ENCODE results near the gene GPC6.
A peak's percentile ranks its signal among the peaks of the same experiment; 100 is the strongest.

The GPC6 gene

GRCh38 chr13:93872376-93872775 lies 645.8 kb downstream of the GPC6 start:
- DNase-seq: no peak

DNA sequence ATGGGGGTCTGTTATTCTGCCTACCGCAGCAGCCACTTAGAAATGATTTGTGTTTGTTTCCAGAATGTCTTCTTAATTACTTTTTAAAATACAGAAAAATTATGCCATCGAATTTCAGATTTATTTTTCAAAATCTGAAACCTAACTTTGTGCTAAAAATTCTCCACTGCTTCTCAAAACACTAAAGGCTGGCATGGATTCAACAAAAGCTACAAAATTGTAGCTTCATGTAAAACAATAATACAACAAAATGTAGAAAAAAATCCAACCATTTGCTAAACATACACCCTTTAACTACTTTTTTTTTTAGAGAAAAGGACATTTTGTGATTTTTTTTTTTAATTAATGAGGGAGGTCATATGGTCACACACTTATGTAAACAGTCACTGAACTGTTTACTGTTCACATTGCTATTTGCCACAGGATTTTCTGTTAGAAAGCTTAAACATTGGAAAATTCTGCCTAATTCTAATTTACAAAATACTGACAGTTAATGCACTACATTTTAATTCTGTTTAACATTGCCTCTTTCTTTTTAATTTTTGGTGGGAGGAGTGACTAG lies 646.3 kb downstream of the GPC6 start:
- DNase-seq: no peak

- peak in 1 of 3 experiments; percentile 30 for DNase-seq
Observed at GRCh38 chr13:93875547-93875946, 648.9 kb downstream of the GPC6 start.

- no peak for DNase-seq
Observed at GRCh38 chr13:93876236-93876635, 649.6 kb downstream of the GPC6 start.

DNA sequence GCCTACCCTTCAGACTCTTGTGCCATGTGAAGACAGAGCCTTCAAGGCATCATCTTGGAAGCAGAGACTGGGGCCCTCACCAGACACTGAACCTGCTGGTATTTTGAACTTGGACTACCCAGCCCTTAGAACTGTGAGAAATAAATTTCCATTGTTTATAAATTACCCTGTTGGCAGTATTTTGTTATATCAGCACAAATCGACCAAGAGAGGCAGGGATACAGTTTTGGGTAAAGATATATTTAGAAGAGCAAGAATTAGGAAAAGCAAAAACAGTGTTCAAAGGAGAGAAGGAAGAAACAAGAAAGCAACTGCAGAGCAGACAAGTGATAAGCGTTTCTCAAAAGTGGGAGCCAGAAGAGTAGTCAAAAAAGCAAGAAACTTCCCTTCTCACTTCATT lies 652.1 kb downstream of the GPC6 start:
- no peak for DNase-seq

- DNase-seq: peak in 1 of 3 experiments; percentile 35
Observed at GRCh38 chr13:93881411-93881810, 654.8 kb downstream of the GPC6 start.

DNA sequence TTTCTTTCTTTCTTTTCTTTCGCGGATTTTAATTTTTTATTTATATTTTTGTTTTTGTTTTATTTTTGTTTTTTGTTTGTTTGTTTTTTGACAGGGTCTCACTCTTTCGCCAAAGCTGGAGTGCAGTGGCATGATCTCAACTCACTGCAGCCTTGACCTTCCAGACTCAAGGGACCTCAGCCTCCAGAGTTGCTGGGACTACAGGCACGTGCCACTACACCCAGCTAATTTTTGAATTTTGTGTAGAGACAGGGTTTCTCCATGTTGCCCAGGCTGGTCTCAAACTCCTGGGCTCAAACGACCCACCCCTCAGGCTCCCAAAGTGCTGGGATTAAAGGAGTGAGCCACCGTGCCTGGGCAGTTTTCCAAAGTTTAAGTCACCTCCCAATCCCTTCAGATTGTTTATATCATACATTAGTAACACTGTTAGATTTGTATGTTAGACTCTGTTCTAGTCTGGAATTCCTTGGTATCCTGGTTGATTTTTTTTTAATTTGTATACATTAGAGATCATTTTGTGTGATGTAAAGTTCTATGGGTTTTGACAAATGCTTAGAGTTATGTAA lies 655.6 kb downstream of the GPC6 start:
- no peak for DNase-seq

DNA sequence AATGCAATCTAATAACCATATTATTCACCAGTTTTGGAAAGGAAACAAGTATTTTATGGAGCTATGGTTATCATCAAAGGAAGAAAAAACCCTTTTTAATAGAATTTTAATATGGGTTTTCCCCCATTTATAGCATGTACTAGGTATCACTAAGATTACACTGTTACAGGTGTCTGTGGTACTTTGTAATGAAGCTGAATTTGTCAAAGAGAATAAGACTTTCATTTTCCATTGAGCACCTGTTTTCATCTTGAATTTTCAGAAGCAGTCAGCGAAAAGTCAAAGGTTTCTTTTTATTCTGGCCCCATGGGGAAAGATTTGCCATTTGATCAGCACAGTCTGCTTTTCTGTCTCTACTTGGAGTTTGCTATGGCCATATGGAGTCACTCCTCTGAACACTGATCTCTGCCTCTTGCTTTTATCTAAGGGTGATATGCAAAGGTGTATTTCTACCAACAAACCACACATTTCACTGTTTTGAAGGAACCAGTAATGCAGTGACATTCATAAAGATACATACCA lies 662.9 kb downstream of the GPC6 start:
- no peak for DNase-seq

- no peak for DNase-seq
Observed at GRCh38 chr13:93899981-93900380, 673.4 kb downstream of the GPC6 start.

DNA sequence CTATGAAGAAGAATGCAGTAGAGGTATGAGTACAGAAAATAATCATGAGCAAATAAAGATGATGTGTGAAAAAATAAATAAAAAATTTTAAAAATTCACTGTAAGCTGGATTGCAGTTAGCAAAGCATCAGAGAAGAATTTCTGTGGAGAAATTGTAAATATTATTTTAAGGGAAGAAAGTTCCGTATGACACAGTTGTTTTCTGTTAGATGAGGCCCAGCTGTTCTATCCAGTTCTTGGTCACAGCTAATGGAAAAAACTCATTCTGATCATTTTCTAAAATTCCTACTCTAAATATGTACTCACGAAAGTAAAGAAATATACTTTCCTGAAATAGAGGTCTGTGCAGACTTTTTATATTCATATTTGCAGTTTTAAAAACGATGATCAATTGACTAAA lies 674.1 kb downstream of the GPC6 start:
- DNase-seq: no peak

DNA sequence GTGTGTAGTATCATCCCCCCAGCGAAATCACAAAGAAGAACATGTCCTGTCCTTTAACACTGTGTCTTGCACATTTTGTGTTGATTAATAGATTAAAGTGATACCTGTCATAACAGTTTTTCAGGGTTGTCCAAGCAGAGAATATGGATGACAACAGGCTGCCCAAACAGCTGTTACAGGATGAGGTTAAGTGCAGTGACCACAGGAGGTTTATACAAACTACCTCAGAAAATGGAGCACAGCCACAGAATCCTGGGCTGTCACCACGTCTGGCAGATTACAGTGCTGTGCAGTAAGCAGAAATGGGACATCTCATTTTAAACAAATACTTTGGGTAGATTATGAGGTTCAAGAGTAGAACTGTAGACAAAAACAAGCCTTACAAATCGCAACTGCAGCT lies 677.3 kb downstream of the GPC6 start:
- DNase-seq: peak in 1 of 3 experiments; percentile 67

DNA sequence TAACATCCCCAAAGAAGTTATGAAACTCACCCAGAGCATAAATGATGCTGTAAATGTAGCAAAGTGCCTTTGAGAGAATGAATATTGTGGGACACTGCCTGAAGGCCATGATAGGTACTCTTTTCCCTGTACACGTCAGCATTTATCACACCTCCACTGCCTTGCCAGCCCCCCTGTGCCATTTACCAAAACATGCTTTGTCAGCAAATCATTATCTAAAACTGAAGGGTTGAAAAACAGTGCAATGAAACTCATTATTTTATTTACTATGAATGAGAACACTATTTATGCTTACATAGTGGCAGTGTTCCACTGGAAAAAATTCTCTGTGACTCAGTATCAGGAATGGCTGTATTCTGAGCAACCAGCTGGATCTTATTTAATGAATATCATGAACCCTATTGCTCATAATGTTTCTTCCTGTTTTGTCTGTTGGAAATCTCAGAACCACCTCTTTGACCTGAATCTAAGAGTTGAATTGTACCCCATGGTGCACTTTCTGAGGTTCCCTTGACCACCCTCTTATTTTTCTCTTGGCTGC lies 688.7 kb downstream of the GPC6 start:
- no peak for DNase-seq

DNA sequence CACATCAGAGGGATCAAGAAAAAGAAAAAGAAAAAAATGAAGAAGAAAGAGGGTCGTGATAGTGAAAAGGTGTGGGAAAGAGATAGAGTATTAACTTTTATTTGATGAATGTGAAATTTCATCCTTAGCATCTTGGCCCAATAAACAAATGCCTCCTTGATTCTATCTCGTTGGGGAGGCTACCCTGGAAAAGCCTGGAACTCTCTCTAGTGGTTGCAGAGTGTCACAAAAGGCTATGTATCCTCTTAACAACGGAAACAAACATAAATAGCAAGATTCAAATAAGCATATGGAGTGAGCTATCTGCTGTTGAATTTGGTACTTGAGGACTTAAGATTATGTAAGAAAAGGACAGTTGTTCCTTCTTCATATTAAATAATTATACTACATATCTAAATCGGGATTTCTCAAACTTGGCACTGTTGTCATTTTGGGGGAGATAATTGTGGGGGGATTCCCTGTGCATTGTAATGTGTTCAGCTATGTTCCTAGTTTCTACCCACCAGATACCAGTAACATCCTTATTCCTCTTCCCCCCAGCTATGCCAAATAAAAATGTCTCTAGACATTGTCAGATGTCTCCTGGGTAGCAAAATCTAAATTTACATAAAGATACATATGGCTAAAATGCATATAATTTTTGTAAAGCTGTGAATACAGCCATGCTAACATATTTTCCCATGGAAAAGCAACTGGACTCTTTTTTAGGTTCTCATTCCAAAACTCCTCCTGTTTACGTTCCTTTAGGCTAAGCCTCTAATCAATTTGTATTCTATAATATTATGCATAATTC lies 695.7 kb downstream of the GPC6 start:
- peak in 1 of 3 experiments; percentile 12 for DNase-seq

- peak in 1 of 3 experiments; percentile 53 for DNase-seq
Observed at GRCh38 chr13:93925990-93926389, 699.4 kb downstream of the GPC6 start.

DNA sequence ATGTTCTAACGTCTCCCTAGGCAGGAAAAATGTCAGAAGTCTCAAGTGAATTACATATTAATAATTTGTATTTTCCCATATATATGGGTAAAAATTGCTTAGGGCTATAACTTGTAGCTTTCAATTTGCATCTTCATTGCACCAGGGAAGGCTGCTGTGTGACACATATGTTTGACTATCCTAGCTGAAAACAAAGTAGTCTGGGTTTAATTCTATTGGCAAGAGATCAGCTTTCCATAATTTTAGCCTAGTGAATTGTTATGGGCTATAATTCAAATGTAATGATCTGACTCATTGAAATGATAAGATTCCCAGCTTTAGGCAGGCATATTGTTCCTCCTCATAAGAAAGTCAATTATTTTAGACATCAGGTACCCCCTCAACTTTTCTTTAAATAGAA lies 699.8 kb downstream of the GPC6 start:
- DNase-seq: peak in 1 of 3 experiments; percentile 53

DNA sequence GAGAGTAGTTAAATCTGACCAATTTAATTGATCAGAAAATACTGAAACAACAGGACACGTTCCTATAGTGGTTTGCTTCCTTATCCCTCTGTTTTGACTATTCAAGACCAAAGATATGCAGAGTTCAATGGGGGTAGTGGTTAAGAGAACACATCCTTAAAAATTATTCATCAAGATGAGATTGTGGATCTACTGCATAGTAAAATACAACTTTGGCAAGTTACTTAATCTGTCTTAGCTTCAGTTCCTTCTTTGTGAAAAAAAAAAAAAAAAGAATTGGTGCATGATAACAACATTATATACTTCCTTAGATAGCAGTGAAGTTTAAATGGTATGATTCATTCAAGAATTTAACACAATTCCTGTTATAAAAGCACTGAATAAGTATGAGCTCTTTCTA lies 700.8 kb downstream of the GPC6 start:
- no peak for DNase-seq

GRCh38 chr13:93932901-93933300 lies 706.3 kb downstream of the GPC6 start:
- no peak for DNase-seq

DNA sequence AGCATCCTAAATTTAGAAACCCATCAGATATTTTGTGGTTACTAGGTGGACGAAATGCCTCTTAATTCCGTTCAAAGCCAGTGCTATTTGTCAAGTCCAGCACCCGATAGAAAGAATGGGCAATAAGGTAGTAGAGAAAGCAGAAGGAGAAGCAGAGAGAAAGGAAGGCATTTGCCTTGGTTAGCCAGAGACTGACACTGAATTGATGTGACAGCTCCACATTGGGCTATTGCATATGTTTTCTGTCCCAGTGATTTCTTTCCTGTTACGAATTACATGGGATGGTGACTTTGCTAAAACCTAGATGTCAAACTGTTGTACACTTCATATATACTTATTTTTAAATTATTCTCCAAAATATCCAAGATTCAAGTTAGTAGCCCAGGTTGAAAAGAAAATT lies 710.3 kb downstream of the GPC6 start:
- DNase-seq: no peak

- no peak for DNase-seq
Observed at GRCh38 chr13:93941444-93941843, 714.8 kb downstream of the GPC6 start.

DNA sequence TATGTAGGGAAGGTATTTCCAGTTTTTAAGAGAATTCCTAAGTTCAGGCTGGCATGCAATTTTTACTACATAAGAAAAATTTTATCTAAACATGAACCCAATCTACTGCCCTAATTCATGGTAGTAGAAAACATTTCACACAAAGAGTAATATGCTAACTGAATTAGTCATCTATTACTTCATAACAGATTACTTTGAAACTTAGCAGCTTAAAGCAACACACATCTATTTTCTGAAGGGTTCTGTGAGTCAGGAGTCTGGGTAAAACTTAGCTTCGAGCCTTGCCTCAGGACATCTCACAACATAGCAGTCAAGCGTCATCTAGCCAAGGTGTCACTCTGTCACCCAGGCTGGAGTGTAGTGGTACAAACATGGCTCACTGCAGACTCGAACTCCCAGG lies 715.4 kb downstream of the GPC6 start:
- no peak for DNase-seq

- no peak for DNase-seq
Observed at GRCh38 chr13:93945621-93946020, 719.0 kb downstream of the GPC6 start.

DNA sequence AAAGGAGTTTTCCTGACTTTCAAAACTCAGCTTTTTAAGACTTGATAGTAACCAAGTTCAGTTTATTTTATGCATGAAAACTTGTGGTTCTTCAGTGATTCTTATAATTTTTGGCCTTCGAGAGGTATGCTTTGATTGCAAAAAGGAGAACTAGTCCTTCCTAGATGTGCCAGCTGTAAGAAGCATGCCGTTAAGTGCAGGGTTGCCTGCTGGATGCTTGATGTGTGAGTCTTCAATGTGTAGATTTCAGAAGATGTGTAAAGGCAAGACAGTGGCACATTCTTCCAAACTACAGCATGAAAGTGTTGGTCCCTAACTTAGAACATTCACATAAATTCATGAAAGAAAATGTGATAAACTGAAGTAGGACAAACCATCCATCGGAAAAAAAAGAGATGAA lies 720.4 kb downstream of the GPC6 start:
- DNase-seq: no peak

DNA sequence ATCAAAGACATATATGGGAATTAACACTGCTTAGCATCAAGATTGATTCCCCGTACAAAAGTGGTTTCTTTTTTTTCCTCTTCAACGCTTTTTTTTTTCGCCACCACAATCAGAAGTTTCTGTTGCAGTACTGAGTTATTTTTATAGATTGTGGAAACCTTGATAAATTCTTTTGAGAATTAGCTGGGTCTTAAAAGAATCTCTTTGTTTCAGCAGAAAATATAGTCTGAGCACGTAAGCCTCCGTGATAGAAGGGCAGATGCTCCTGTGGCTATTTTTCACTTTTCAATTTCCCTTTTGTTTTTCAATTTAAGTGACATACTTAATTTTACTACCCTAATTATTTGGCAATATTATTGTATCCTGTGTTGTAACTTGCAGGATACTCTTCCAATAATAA lies 721.0 kb downstream of the GPC6 start:
- no peak for DNase-seq
